WTC11 (cell line): Measurements from ENCODE around the gene SLIT3. TPM values are rescaled to one million over a fixed set of nuclear protein-coding genes. Genes with fewer than 3 reads are reported as not detected.

Source experiments
- ATAC-seq: fragments of 200-7000 bp; cut with Tn5 transposase; 2 replicates; pipeline ENCODE4 v1.10.0; 2021; ENCODE audit warnings: mild to moderate bottlenecking, moderate library complexity
- CTCF ChIA-PET: fragments of 300-600 bp; sonication (Branson Sonifier 250); formaldehyde crosslinking; loops from one replicate; lab custom pipeline; 2021; ENCODE audit warnings: antibody characterized with exemption; lab: Charles Lee
- POLR2A ChIA-PET: fragments of 350-600 bp; sonication (Branson Sonifier 250); formaldehyde crosslinking; loops from one replicate; lab custom pipeline; 2021; ENCODE audit warnings: antibody characterized with exemption; lab: Charles Lee
- DNase-seq: peaks from one replicate; pipeline ENCODE4 v3.0.0; 2021; ENCODE audit warnings: low spot score
- H3K27ac Mint-ChIP-seq: 2 replicates; pipeline ENCODE4 v1.8.0; 2021; ENCODE audit warnings: mixed read lengths
- H3K27me3 Mint-ChIP-seq: 2 replicates; pipeline ENCODE4 v1.8.0; 2021; ENCODE audit warnings: low read depth, mild to moderate bottlenecking, moderate library complexity, mixed read lengths
- H3K36me3 Mint-ChIP-seq: 2 replicates; pipeline ENCODE4 v1.8.0; 2021; ENCODE audit warnings: mixed read lengths
- H3K4me1 Mint-ChIP-seq: 2 replicates; pipeline ENCODE4 v1.8.0; 2022; ENCODE audit warnings: mixed read lengths
- H3K4me3 Mint-ChIP-seq: 2 replicates; pipeline ENCODE4 v1.8.0; 2021; ENCODE audit warnings: mild to moderate bottlenecking, moderate library complexity, mixed read lengths
- H3K9me3 Mint-ChIP-seq: 2 replicates; pipeline ENCODE4 v1.8.0; 2021; ENCODE audit warnings: mixed read lengths
- ATF2 ChIP-seq: sonication (generic); formaldehyde crosslinking; IDR thresholded peaks from 2 replicates; pipeline ENCODE4 v1.8.1; 2022; ENCODE audit warnings: low read depth, missing genetic modification reagents, borderline replicate concordance
- CBFB ChIP-seq: sonication (generic); formaldehyde crosslinking; IDR thresholded peaks from 2 replicates; pipeline ENCODE4 v1.8.1; 2022; ENCODE audit warnings: mild to moderate bottlenecking, low read depth, missing genetic modification reagents
- CREB1 ChIP-seq: sonication (generic); formaldehyde crosslinking; IDR thresholded peaks from 2 replicates; pipeline ENCODE4 v1.8.0; 2023; ENCODE audit warnings: mild to moderate bottlenecking, missing genetic modification reagents
- CTCF ChIP-seq: fragments of 200-600 bp; IDR thresholded peaks from 2 replicates; pipeline ENCODE4 v1.8.0; 2022; ENCODE audit warnings: antibody characterized with exemption
- E2F1 ChIP-seq: sonication (generic); formaldehyde crosslinking; IDR thresholded peaks from 2 replicates; pipeline ENCODE4 v1.8.0; 2022; ENCODE audit warnings: mild to moderate bottlenecking, missing genetic modification reagents
- FOXK1 ChIP-seq: sonication (generic); formaldehyde crosslinking; IDR thresholded peaks from 2 replicates; pipeline ENCODE4 v1.8.0; 2022; ENCODE audit warnings: mild to moderate bottlenecking, moderate library complexity, missing genetic modification reagents
- FOXP1 ChIP-seq: sonication (generic); formaldehyde crosslinking; IDR thresholded peaks from 2 replicates; pipeline ENCODE4 v1.8.0; 2022; ENCODE audit warnings: missing genetic modification reagents, mild to moderate bottlenecking, moderate library complexity, borderline replicate concordance
- GRHL2 ChIP-seq: fragments of 250-450 bp; sonication (Bioruptor Pico); IDR thresholded peaks from 2 replicates; pipeline ENCODE4 v1.8.0; 2022; ENCODE audit warnings: mild to moderate bottlenecking, moderate library complexity; ENCODE audit not compliant: insufficient replicate concordance, severe bottlenecking
- JAZF1 ChIP-seq: fragments of 250-450 bp; sonication (Bioruptor Pico); IDR thresholded peaks from 2 replicates; pipeline ENCODE4 v1.9.0; 2021; ENCODE audit warnings: moderate library complexity, mild to moderate bottlenecking, inconsistent platforms
- JUN ChIP-seq: sonication (generic); formaldehyde crosslinking; IDR thresholded peaks from 2 replicates; pipeline ENCODE4 v1.8.0; 2023; ENCODE audit warnings: mild to moderate bottlenecking, missing genetic modification reagents
- KAT7 ChIP-seq: sonication (generic); formaldehyde crosslinking; IDR thresholded peaks from 2 replicates; pipeline ENCODE4 v1.8.1; 2023; ENCODE audit warnings: missing genetic modification reagents, mild to moderate bottlenecking, borderline replicate concordance
- MXD4 ChIP-seq: fragments of 250-450 bp; sonication (Bioruptor Pico); IDR thresholded peaks from 2 replicates; pipeline ENCODE4 v1.8.0; 2021; ENCODE audit warnings: mild to moderate bottlenecking, moderate library complexity, borderline replicate concordance
- MYBL2 ChIP-seq: sonication (generic); formaldehyde crosslinking; IDR thresholded peaks from 2 replicates; pipeline ENCODE4 v1.8.1; 2023; ENCODE audit warnings: mild to moderate bottlenecking, moderate library complexity, missing genetic modification reagents
- NR1H2 ChIP-seq: sonication (generic); formaldehyde crosslinking; IDR thresholded peaks from 2 replicates; pipeline ENCODE4 v1.9.0; 2021; ENCODE audit warnings: mild to moderate bottlenecking, moderate library complexity, missing genetic modification reagents
- PRRX2 ChIP-seq: fragments of 250-450 bp; sonication (Bioruptor Pico); IDR thresholded peaks from 2 replicates; pipeline ENCODE4 v1.8.0; 2021; ENCODE audit warnings: mild to moderate bottlenecking
- SMAD3 ChIP-seq: sonication (generic); formaldehyde crosslinking; IDR thresholded peaks from 2 replicates; pipeline ENCODE4 v1.8.0; 2022; ENCODE audit warnings: missing genetic modification reagents, mild to moderate bottlenecking, borderline replicate concordance
- STAT6 ChIP-seq: sonication (generic); formaldehyde crosslinking; conservative IDR thresholded peaks from 2 replicates; pipeline ENCODE4 v1.8.1; 2023; ENCODE audit warnings: mild to moderate bottlenecking, low read depth, missing genetic modification reagents, moderate library complexity
- USF1 ChIP-seq: sonication (generic); formaldehyde crosslinking; IDR thresholded peaks from 2 replicates; pipeline ENCODE4 v1.8.0; 2022; ENCODE audit warnings: mild to moderate bottlenecking, missing genetic modification reagents
- ZBTB21 ChIP-seq: sonication (generic); formaldehyde crosslinking; IDR thresholded peaks from 2 replicates; pipeline ENCODE4 v1.8.1; 2023; ENCODE audit warnings: mild to moderate bottlenecking, missing genetic modification reagents, borderline replicate concordance
- ZMAT4 ChIP-seq: fragments of 250-450 bp; sonication (Bioruptor Pico); IDR thresholded peaks from 2 replicates; pipeline ENCODE4 v1.9.0; 2021; ENCODE audit warnings: mild to moderate bottlenecking
- ZNF121 ChIP-seq: sonication (generic); formaldehyde crosslinking; IDR thresholded peaks from 2 replicates; pipeline ENCODE4 v1.8.0; 2023; ENCODE audit warnings: missing genetic modification reagents
- ZNF396 ChIP-seq: fragments of 250-450 bp; sonication (Bioruptor Pico); IDR thresholded peaks from 2 replicates; pipeline ENCODE4 v1.8.0; 2021; ENCODE audit warnings: mild to moderate bottlenecking, moderate library complexity, borderline replicate concordance
- total RNA-seq: library from RNA; stranded (reverse); gene quantifications from 3 replicates; pipeline ENCODE4 v1.2.3, GENCODE V29; 2021

Gene SLIT3
- total RNA-seq, 1 experiment from 2014 or later, result 1.9 TPM

- no peak for ATAC-seq
- TF ChIP-seq ZBTB21 (CRISPR knock-in tag) (no peak), CTCF (no peak), USF1 (CRISPR knock-in tag) (no peak), CREB1 (CRISPR knock-in tag) (no peak), ZMAT4 (CRISPR knock-in tag) (no peak), ZNF396 (CRISPR knock-in tag) (no peak), NR1H2 (CRISPR knock-in tag) (no peak)
- Mint-ChIP-seq H3K9me3 (peaks cover 10% of the 10 kb centered on the region), H3K27me3 (no peaks in the 10 kb centered on the region), H3K36me3 (peaks cover 4% of the 10 kb centered on the region; the same call in 1 of the 2 replicates), H3K4me3 (no peak overlapping the region), H3K27ac (no peak overlapping the region), H3K4me1 (no peaks in the 10 kb centered on the region)
- ChIA-PET CTCF (interaction anchor here (1.3 kb wide), 1 partner anchor 250 kb away, joined by 3 read pairs; no protein-coding TSS in a partner anchor), POLR2A (interaction anchor here (0.7 kb wide), 1 partner anchor 386 kb away, joined by 4 read pairs; the partner anchor contains the start of gene SPDL1)
- no peak for DNase-seq
These were observed 103.6 kb downstream of the SLIT3 start for GRCh38 chr5:169197343-169197742.

- Mint-ChIP-seq H3K4me3 (no peak overlapping the region), H3K27me3 (no peaks in the 10 kb centered on the region), H3K4me1 (no peaks in the 10 kb centered on the region), H3K27ac (no peak overlapping the region), H3K36me3 (no peaks in the 10 kb centered on the region), H3K9me3 (no peaks in the 10 kb centered on the region)
- ATAC-seq (no peak), DNase-seq (no peak)
- no peak for TF ChIP-seq E2F1 (CRISPR knock-in tag)
- TF ChIP-seq MXD4 (CRISPR knock-in tag), result no peak
- TF ChIP-seq ATF2 (CRISPR knock-in tag), result no peak
- ChIA-PET CTCF (no interaction called here), POLR2A (no interaction called here)
These were observed 104.9 kb downstream of the SLIT3 start for GRCh38 chr5:169196059-169196458.

GRCh38 chr5:169195601-169196000 lies 105.3 kb downstream of the SLIT3 start:
- DNase-seq (no peak), ATAC-seq (no peak)
- CTCF ChIA-PET, result no interaction called here
- Mint-ChIP-seq H3K27me3 (no peaks in the 10 kb centered on the region), H3K4me1 (no peaks in the 10 kb centered on the region), H3K9me3 (no peaks in the 10 kb centered on the region), H3K36me3 (no peaks in the 10 kb centered on the region), H3K27ac (no peak overlapping the region), H3K4me3 (no peak overlapping the region)
- TF ChIP-seq MYBL2 (CRISPR knock-in tag), result no peak
- no peak for TF ChIP-seq ZNF121 (CRISPR knock-in tag)
- no peak for TF ChIP-seq JAZF1
- no peak for TF ChIP-seq PRRX2 (CRISPR knock-in tag)
- no peak for TF ChIP-seq FOXK1
- POLR2A ChIA-PET, result no interaction called here

- no peak overlapping the region for H3K4me3 Mint-ChIP-seq
- no peaks in the 10 kb centered on the region for H3K4me1 Mint-ChIP-seq
- CTCF ChIA-PET, result no interaction called here
- H3K9me3 Mint-ChIP-seq, result peaks cover 12% of the 10 kb centered on the region
- no peaks in the 10 kb centered on the region for H3K27me3 Mint-ChIP-seq
- TF ChIP-seq CBFB (CRISPR knock-in tag) (no peak), SMAD3 (CRISPR knock-in tag) (no peak), KAT7 (CRISPR knock-in tag) (no peak), FOXP1 (CRISPR knock-in tag) (no peak), PRRX2 (CRISPR knock-in tag) (no peak), ZNF121 (CRISPR knock-in tag) (no peak), MXD4 (CRISPR knock-in tag) (no peak), JUN (no peak), STAT6 (no peak), GRHL2 (CRISPR knock-in tag) (no peak), ZNF396 (CRISPR knock-in tag) (no peak)
- TF ChIP-seq, all 79 proteins: peak for 0
- ATAC-seq, result no peak
- Mint-ChIP-seq H3K36me3 (no peaks in the 10 kb centered on the region), H3K27ac (no peak overlapping the region)
- POLR2A ChIA-PET, result no interaction called here
- DNase-seq, result no peak
These were observed 108.4 kb downstream of the SLIT3 start for GRCh38 chr5:169192536-169192935.
